ENCODE measurements around the gene APCDD1. TPM values are rescaled to one million over a fixed set of nuclear protein-coding genes. Genes with fewer than 3 reads are reported as not detected.

The APCDD1 gene
- total and polyA plus RNA-seq, 2 of the 13 experiments (the other 11 are each of a cell fraction or from before 2014, with no cell fraction given): 2.1 to 8.6 TPM

DNA sequence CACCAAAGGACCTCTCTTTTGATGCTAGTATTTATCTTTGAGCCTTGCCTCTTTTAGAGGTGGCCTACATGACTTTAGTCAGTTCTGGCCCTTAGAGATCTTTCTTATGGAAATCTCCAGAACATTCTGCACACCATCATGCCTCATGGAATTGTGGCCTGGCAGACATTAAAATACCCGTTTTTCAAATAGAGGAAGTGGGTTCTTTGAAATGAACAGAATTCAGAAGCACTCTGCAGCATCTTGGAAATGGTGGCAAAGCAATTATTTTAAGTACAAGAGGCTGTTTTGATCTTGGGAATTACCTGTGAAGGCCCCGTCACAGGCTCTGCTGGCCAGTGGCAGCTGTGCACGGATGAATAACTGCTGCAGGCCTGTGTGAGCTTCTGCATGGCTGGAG, 40.7 kb upstream of the APCDD1 start (continued):
- TF ChIP-seq, protein P1, sequence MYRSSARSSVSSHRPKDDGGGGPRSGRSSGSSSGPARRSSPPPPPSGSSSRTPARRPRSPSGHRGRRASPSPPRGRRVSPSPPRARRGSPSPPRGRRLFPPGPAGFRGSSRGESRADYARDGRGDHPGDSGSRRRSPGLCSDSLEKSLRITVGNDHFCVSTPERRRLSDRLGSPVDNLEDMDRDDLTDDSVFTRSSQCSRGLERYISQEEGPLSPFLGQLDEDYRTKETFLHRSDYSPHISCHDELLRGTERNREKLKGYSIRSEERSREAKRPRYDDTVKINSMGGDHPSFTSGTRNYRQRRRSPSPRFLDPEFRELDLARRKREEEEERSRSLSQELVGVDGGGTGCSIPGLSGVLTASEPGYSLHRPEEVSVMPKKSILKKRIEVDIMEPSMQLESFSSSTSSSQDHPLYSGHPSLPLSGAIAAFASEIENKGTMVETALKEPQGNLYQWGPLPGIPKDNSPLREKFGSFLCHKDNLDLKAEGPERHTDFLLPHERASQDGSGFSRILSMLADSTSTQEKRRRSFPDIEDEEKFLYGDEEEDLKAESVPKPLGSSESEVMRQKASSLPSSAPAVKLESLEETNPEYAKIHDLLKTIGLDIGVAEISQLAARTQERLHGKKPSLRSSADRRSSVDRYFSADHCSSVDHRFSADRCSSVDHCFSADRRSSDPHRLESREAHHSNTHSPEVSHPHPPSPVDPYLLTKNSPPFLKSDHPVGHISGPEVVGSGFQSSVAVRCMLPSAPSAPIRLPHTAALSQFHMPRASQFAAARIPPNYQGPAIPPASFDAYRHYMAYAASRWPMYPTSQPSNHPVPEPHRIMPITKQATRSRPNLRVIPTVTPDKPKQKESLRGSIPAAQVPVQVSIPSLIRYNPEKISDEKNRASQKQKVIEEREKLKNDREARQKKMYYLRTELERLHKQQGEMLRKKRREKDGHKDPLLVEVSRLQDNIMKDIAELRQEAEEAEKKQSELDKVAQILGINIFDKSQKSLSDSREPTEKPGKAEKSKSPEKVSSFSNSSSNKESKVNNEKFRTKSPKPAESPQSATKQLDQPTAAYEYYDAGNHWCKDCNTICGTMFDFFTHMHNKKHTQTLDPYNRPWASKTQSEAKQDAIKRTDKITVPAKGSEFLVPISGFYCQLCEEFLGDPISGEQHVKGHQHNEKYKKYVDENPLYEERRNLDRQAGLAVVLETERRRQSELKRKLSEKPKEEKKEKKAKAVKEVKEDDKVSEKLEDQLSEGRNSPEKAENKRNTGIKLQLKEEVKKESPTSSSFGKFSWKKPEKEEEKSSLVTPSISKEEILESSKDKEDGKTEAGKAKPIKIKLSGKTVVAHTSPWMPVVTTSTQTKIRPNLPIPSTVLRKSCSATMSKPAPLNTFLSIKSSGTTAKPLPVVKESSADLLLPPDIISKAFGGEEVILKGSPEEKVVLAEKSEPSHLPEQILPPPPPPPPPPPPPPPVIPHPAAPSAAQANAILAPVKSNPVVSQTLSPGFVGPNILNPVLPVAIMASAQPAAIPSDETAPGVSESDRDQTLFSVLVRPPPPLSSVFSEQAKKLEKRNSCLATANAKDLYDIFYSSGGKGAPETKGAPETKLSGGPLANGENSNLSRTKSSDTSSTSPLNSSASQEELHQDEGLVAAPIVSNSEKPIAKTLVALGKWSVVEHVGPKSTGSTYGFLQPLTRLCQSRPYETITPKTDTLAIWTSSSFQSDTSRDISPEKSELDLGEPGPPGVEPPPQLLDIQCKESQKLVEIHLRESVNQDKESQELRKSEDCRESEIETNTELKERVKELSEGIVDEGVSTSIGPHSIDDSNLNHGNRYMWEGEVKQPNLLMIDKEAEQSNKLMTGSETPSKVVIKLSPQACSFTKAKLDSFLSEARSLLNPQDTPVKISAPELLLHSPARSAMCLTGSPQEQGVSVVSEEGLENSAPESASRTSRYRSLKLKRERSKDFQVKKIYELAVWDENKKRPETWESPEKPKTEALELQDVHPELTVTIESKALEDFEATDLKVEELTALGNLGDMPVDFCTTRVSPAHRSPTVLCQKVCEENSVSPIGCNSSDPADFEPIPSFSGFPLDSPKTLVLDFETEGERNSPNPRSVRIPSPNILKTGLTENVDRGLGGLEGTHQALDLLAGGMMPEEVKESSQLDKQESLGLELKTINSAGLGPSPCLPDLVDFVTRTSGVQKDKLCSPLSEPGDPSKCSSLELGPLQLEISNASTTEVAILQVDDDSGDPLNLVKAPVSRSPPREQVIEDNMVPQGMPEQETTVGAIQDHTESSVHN (CRISPR knock-in tag; IDR thresholded peaks at IDR 0.05): no peak
- TF ChIP-seq GLI4 (CRISPR knock-in tag; IDR thresholded peaks at IDR 0.05; ENCODE audit: borderline replicate concordance) (no peak), ZNF224 (CRISPR knock-in tag; IDR thresholded peaks at IDR 0.05) (no peak), ZFP36L1 (CRISPR knock-in tag; IDR thresholded peaks at IDR 0.05) (no peak), ZSCAN30 (CRISPR knock-in tag; IDR thresholded peaks at IDR 0.05) (no peak)

All from HepG2 (cell line).